Stimulated activated CD4-positive, alpha-beta T cell treated with anti-CD3 and anti-CD28 coated beads, Interleukin-2, amount 100 ng/mL, for 24 hours (primary cell): Measurements from ENCODE around the gene KCTD17.

ENCODE experiments used
- DNase-seq, 2 donors: peaks; one replicate each; pipeline ENCODE4 v3.0.0-alpha.2; 2020

Gene KCTD17

DNA sequence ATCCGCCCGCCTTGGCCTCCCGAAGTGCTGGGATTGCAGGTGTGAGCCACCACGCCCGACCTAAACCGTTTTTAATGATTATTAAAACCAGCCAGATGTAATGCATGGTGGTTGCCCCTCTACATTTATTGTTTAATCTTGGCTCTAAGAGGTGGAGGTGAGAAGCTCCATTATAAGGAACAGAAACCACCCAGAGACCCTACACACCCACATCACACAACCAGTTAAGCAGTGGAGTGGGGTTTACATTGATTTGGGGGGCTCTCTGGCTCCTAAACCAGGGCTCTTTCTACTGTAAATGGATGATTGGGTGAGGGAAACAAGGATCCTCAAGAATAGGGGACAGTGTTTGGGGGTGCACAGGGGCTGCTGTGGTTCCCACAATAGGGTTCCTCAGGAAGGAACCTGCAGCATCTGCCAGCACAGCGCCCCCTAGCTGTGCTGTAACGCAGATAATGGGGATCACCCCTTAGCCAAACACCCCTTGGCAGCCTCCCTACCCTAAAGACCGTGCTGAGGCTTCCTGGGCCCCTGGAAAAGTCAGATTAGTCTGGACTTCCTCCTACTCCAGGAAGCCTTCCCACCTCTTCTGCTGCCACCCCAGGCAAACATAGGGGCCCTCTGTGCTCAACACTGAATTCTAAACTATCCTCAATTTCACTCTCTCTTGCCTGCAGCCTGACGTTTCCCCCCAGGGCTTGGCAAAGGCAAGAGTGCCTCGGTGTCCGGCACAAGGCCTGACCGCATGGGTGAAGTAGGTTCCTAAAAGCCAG lies 29.6 kb upstream of the KCTD17 start:
- DNase-seq = peak; percentile 63 to 74

DNA sequence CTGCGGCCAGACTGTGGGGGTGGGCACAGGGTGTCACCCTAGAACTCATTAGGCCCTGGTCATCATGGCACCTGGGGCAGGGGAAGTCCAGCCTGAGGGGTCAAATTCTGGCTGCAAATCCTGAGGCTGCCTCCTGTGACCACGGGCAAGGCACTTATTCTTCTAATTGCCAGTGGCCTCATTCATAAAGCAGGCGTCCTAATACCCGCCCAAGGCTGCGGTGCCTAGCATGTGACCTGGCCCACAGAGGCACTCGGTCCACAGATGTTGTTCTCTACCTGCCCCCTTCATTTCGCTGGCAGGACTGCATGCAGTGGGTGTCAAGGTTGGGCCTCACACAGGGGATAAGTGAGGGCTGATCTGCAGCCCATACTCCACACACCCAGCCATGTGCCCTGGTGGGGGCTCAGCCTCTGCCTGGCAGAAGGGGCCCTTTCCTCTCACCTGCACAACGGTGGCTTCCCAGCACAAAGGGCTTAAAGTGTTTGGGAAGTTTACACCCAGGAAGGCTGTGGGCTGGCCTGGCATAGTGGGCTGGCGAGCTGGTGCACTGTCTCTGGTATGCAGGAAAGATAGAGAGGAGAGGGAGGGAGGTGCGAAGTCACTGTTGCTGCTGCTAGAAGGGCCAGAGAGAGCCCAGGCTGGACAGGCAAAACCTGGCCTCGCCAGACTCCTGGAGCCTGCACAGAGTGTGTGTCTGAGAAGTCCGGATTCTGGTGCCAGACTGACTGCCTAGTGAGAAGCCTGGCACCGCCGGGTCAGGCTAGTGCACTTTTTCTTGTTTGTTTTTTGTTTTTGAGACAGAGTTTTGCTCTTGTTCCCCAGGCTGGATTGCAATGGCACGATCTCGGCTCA lies 28.8 kb upstream of the KCTD17 start:
- DNase-seq = no peak

- no peak for DNase-seq
These were observed 27.7 kb upstream of the KCTD17 start for GRCh38 chr22:37023743-37024338.

GRCh38 chr22:37024339-37025157 lies 27.0 kb upstream of the KCTD17 start:
- DNase-seq = no peak

GRCh38 chr22:37025500-37026070 lies 26.0 kb upstream of the KCTD17 start:
- DNase-seq = no peak

- no peak for DNase-seq
These were observed 25.2 kb upstream of the KCTD17 start for GRCh38 chr22:37026325-37026724.

DNA sequence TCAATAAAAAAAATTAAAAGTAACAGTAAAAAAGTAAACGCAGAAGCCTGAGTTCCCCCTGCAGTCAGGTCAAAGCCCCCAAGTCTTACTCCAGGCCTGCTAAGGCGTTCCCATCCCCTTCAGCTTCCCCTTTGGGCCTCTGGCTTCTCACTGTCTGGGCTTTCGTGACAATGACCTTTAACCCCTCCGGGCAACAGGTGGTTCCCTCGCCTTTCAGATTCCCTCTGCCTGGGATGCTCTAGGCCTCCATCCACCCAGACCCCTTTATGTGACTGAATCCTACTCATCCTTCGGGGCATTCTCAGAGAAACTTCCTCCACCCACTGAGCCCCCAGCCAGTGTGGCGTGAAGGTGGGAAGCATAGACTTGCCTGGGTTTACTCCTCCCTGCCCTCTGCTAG lies 24.0 kb upstream of the KCTD17 start:
- no peak for DNase-seq

- no peak for DNase-seq
These were observed 22.6 kb upstream of the KCTD17 start for GRCh38 chr22:37028692-37029674.

DNA sequence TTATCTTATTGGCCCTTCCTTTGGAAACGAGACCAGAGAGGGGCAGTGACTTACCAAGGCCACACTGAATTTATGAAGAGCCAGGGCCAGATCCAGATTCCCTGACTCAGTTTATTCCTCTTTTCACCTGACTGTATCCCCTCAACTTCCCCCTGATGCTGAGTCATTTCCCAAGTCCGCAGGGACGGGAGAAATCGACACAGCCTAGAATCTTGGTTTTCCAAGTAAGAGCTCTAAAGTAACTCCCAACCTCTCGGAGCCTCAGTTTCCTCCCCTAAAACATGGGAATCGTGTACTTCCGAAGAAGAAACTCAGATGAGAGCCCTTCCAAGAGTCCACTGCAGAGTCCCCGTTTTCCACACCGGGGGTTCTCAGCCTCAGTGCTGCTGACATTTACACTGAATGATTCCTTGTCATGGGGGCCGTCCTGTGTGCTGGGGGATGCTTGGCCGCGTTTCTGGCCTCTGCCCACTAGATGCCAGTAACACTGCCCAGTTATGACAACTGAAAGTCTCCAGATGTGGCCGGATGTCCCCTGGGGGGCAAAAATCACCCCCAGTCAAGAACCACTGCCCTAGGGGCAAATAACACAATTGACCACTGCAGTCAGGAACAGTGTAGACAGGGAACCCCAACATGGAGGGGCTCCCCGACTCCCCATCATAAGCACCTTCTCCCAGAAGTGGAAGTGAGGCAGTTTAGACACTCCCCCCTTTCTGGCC lies 20.8 kb upstream of the KCTD17 start:
- no peak for DNase-seq

- no peak for DNase-seq
These were observed 19.4 kb upstream of the KCTD17 start for GRCh38 chr22:37032134-37032534.

DNA sequence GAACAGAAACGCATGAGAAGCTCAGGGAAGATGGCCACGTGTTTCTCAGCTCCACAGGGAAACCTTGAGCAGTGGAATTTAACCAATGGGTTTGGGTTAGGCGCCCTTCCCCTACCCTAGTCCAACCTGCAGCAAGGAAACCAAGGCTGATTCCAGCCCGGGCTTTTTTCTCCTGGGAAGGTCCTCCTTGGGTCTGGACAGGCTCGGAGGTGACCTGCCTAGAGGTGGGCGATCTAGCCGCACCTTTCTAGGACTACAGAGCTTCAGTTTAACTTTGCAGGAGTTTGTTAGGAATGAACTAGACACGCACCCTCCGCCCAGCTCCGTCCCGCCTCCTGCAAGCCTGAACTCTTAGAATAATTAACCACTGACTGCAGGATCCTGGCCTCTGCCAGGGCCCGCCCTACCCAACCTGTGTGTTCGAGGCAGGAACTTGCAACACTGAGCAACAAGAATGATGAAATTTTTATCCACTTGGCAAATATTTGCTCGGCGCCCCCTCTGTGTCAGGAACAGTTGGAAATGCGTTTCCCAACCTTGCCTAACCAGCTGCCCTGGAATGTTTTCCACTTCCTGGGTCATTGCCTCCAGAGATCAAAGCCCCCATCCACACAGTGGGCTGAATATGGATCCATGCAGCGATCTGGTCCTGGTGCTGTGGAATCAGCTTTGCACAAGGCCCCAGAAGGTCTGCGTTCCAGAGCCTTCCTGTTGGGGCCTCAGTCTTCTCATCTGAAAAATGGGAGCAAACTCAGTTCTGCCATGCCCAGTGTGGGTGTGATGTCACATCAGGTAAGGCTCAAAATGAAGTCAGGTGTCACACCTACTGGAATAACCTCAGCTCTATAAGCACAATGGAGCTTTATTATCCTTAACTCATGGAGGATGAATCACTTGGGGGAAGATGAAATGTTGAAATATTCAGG lies 18.7 kb upstream of the KCTD17 start:
- DNase-seq = no peak

DNA sequence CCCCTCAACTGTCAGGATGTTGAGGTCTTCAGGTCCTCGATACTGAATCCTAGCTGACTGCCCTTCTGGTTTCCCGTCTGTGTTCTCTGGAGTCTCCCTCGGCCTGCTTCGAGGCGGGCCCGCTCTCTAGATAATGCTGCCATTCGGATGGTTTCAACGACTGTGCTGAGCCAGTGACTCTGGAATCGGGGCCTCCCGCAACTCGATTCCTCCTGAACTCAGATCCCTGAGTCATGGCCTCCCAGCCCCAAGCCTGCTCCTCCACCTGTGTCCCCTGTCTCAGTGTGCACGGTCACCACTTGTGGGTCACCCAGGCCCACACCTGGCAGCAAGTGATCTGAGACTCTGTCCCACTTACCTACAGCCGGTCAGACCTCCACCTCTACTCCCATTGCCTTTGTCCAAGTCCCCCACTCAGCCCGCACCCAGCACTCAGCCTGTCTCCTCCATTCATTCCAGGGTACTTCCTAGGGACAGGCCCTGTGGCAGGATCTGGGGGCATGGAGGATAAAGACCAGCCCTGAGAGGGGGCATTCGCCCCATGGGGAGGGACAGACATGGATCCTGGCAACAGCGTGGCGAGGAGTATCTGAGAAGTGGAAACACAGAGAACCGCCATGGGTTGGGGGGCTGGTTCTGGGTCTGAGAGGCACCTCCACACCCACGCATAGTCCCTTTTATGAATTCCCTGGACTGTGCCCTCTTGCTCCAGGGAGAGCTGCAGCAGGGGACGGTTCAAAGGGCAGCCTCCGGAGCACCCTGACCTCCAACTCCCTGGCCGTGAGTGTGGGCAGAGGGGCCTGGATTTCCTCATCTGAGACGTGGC lies 17.7 kb upstream of the KCTD17 start:
- no peak for DNase-seq

DNA sequence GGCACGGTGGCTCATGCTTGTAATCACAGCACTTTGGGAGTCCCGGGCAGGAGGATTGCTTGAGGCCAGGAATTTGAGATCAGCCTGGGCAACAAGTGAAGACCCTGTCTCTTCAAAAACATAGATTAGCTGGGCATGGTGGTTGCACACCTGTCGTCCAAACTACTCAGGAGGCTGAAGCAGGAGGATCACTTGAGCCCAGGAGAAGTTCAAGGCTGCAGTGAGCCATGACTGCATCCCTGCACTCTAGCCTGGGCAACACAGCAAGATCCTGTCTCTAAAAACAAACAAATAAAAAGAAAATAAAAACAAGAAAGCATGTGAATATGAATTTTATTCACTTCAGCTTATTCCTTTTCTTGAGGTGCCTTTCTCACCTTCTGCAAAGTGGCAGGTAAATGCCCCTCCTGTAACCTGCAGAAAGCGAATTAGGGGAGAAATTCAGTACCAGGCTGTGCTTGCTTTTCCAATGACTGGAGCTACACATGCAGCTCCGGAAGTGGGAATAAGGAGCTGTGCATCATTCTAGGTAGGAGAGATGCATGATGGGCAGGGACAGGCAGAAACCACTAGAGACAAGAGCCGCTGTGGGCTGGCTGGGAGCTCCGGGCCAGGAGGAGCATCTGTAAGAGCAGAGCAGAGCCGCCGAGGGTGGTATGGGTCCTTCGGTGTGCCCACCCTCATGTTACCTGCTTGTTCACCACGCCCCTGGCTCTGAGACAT lies 14.7 kb upstream of the KCTD17 start:
- DNase-seq = no peak

- DNase-seq = no peak
These were observed 13.9 kb upstream of the KCTD17 start for GRCh38 chr22:37037669-37038068.

- DNase-seq = no peak
These were observed 12.1 kb upstream of the KCTD17 start for GRCh38 chr22:37039466-37039865.

GRCh38 chr22:37043209-37043827 lies 8.2 kb upstream of the KCTD17 start:
- no peak for DNase-seq

- DNase-seq = peak; percentile 52 to 65
These were observed 7.6 kb upstream of the KCTD17 start for GRCh38 chr22:37043828-37044538.
